NCI-H2029 treated with DMSO at 0.1 percent for 48 hours (cell line): Measurements from ENCODE around the gene PCDHGA9.
"Not testable (repeated sequence)": the region's sequence is repeated elsewhere in the genome, so short reads cannot be mapped to it uniquely, and the experiment has no call there.

ENCODE experiments used
- DNase-seq: peaks from one replicate; lab custom pipeline; 2025; lab: John Stamatoyannopoulos, UW

Gene PCDHGA9

GRCh38 chr5:141414548-141415274, 12.1 kb downstream of the PCDHGA9 start:
- not testable (repeated sequence) for DNase-seq

- not testable (repeated sequence) for DNase-seq
These were observed 12.7 kb downstream of the PCDHGA9 start for GRCh38 chr5:141415275-141415618.

- DNase-seq: not testable (repeated sequence)
These were observed 15.1 kb downstream of the PCDHGA9 start, which contains the start of gene PCDHGB7 for GRCh38 chr5:141417494-141418172. Gene PCDHGB7, plus strand, starts transcription at chr5:141417677. Its CDS starts 183 bp downstream, at chr5:141417860.

GRCh38 chr5:141419074-141419880, 16.7 kb downstream of the PCDHGA9 start:
- no peak for DNase-seq

GRCh38 chr5:141420855-141421488, 18.4 kb downstream of the PCDHGA9 start, which contains the start of gene PCDHGA11:
Gene PCDHGA11, plus strand, starts transcription at chr5:141421051. Its CDS starts 177 bp downstream, at chr5:141421228.
- no peak for DNase-seq

GRCh38 chr5:141421489-141421855, 18.9 kb downstream of the PCDHGA9 start:
- no peak for DNase-seq

GRCh38 chr5:141422742-141423291, 20.2 kb downstream of the PCDHGA9 start:
- no peak for DNase-seq

GRCh38 chr5:141427783-141428426, 25.3 kb downstream of the PCDHGA9 start:
- DNase-seq: no peak

- DNase-seq: no peak
These were observed 27.9 kb downstream of the PCDHGA9 start, which contains the start of gene PCDHGA12 for GRCh38 chr5:141430332-141431113. Gene PCDHGA12, plus strand, starts transcription at chr5:141430507. Its CDS starts 253 bp downstream, at chr5:141430760.

- DNase-seq: no peak
These were observed 28.7 kb downstream of the PCDHGA9 start for GRCh38 chr5:141431286-141431685.

- DNase-seq: not testable (repeated sequence)
These were observed 29.7 kb downstream of the PCDHGA9 start for GRCh38 chr5:141432308-141432707.

GRCh38 chr5:141432726-141433125, 30.1 kb downstream of the PCDHGA9 start:
- DNase-seq: not testable (repeated sequence)

- DNase-seq: no peak
These were observed 31.4 kb downstream of the PCDHGA9 start for GRCh38 chr5:141434006-141434405.

- no peak for DNase-seq
These were observed 34.6 kb downstream of the PCDHGA9 start for GRCh38 chr5:141437221-141437620.

- DNase-seq: no peak
These were observed 37.0 kb downstream of the PCDHGA9 start for GRCh38 chr5:141439411-141440141.

GRCh38 chr5:141440341-141440740, 37.8 kb downstream of the PCDHGA9 start:
- DNase-seq: no peak

- DNase-seq: no peak
These were observed 39.1 kb downstream of the PCDHGA9 start for GRCh38 chr5:141441571-141442170.
